Rectal smooth muscle tissue (tissue), 1 donor: ENCODE data around the gene DDR2.

Experiments used
- H3K27ac ChIP-seq: one replicate; pipeline ENCODE4 v1.7.0; 2013; ENCODE audit warnings: low read depth, low read length, inconsistent platforms
- H3K27me3 ChIP-seq: one replicate; pipeline ENCODE4 v1.7.0; 2013; ENCODE audit warnings: low read length; ENCODE audit not compliant: control insufficient read depth, insufficient read depth
- H3K36me3 ChIP-seq: one replicate; pipeline ENCODE4 v1.7.0; 2013; ENCODE audit warnings: low read length; ENCODE audit not compliant: control insufficient read depth, insufficient read depth
- H3K4me1 ChIP-seq: one replicate; pipeline ENCODE4 v1.7.0; 2013; ENCODE audit warnings: low read length; ENCODE audit not compliant: control insufficient read depth, insufficient read depth
- H3K4me3 ChIP-seq: one replicate; pipeline ENCODE4 v1.7.0; 2013; ENCODE audit warnings: low read length
- H3K9ac ChIP-seq: one replicate; pipeline ENCODE4 v1.7.0; 2013; ENCODE audit warnings: low read length

DDR2 gene

GRCh38 chr1:162822391-162823200 is 190.3 kb downstream of the DDR2 start:
- no peak overlapping the region for H3K9ac ChIP-seq

GRCh38 chr1:162823231-162823630 is 191.0 kb downstream of the DDR2 start:
- H3K27me3 ChIP-seq = peaks cover 9% of the 10 kb centered on the region
- no peaks in the 10 kb centered on the region for H3K36me3 ChIP-seq
- no peak overlapping the region for H3K4me3 ChIP-seq
- H3K4me1 ChIP-seq = peaks cover 4% of the 10 kb centered on the region
- no peak overlapping the region for H3K9ac ChIP-seq
- no peak overlapping the region for H3K27ac ChIP-seq

More at GRCh38 chr1:162822391-162823200, 190.3 kb downstream of the DDR2 start:
- H3K4me1 ChIP-seq = peaks cover 4% of the 10 kb centered on the region
- no peaks in the 10 kb centered on the region for H3K36me3 ChIP-seq
- H3K27ac ChIP-seq = no peak overlapping the region
- H3K27me3 ChIP-seq = peaks cover 9% of the 10 kb centered on the region
- H3K4me3 ChIP-seq = peak overlapping the region; percentile 71

- no peak overlapping the region for H3K9ac ChIP-seq
- peaks cover 9% of the 10 kb centered on the region for H3K27me3 ChIP-seq
- no peak overlapping the region for H3K4me3 ChIP-seq
- H3K4me1 ChIP-seq = peaks cover 4% of the 10 kb centered on the region
- H3K27ac ChIP-seq = no peak overlapping the region
- H3K36me3 ChIP-seq = no peaks in the 10 kb centered on the region
These were observed 191.7 kb downstream of the DDR2 start for GRCh38 chr1:162823771-162824525.

- Histone ChIP-seq H3K27ac (no peak overlapping the region), H3K27me3 (no peaks in the 10 kb centered on the region), H3K4me1 (no peaks in the 10 kb centered on the region), H3K9ac (no peak overlapping the region), H3K4me3 (no peak overlapping the region), H3K36me3 (no peaks in the 10 kb centered on the region)
These were observed 197.0 kb downstream of the DDR2 start for GRCh38 chr1:162829268-162829667.

GRCh38 chr1:162832470-162832869 is 200.2 kb downstream of the DDR2 start:
- H3K27me3 ChIP-seq = no peaks in the 10 kb centered on the region
- no peaks in the 10 kb centered on the region for H3K4me1 ChIP-seq
- H3K27ac ChIP-seq = no peak overlapping the region
- H3K4me3 ChIP-seq = no peak overlapping the region
- no peak overlapping the region for H3K9ac ChIP-seq
- no peaks in the 10 kb centered on the region for H3K36me3 ChIP-seq

GRCh38 chr1:162835157-162835899 is 203.1 kb downstream of the DDR2 start:
- Histone ChIP-seq H3K9ac (no peak overlapping the region), H3K27me3 (no peaks in the 10 kb centered on the region), H3K4me1 (no peaks in the 10 kb centered on the region), H3K36me3 (no peaks in the 10 kb centered on the region), H3K4me3 (no peak overlapping the region), H3K27ac (no peak overlapping the region)
